ENCODE results near the gene TMEM222. TPM values are rescaled to one million over a fixed set of nuclear protein-coding genes. Genes with fewer than 3 reads are reported as not detected.

TMEM222 gene
- total and polyA plus RNA-seq, 10 of the 15 experiments (the other 5 are each of a cell fraction or from before 2014, with no cell fraction given), result 3.8 to 43.5 (median 35.4) TPM

DNA sequence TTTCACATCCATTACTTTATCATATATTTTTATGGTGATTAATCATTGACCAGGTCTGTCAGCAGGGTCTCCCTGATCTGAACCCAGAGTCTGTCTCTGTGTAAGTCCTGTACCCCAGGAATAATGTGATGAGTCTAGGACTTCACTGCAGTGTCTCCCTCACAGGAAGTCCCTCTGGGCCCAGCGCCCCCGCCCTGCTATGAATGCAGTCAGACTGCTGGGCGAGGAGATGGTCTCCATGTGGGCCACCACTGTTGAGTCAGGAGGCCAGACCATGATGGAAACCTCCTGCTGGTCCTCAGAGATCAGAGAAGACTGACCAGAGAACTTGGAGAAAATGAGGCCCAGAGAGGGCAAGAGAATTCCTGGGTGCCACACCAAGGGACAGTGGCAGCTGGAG is 9.5 kb downstream of the TMEM222 start:
- intact Hi-C loops (cut with micrococcal nuclease; ENCODE audit: unreplicated experiment), result no loop called here
- POLR2A ChIA-PET, result no interaction called here
- RAD21 ChIA-PET (ENCODE audit: unreplicated experiment), result no interaction called here
- Histone ChIP-seq H3K4me1 (ENCODE audit: control insufficient read depth, insufficient read depth, low read length) (no peaks in the 10 kb centered on the region), H3K27me3 (replicated peaks in 1 of 2; ENCODE audit: control insufficient read depth in 2 of 2, insufficient read depth in 2 of 2, low read length in 1 of 2) (no peaks in the 10 kb centered on the region), H3K79me2 (ENCODE audit: control insufficient read depth, insufficient read depth, low read length) (peaks cover 14% of the 10 kb centered on the region), H3K4me3 (no peak overlapping the region), H2AFZ (ENCODE audit: control insufficient read depth, low read depth, low read length) (no peak overlapping the region), H3K9ac (ENCODE audit: control insufficient read depth, insufficient read depth, low read length) (no peak overlapping the region), H3K27ac (ENCODE audit: control insufficient read depth, insufficient read depth) (no peak overlapping the region), H3K36me3 (ENCODE audit: control insufficient read depth in 2 of 2, insufficient read depth in 2 of 2, low read length in 1 of 2) (peaks cover 13 to 25% of the 10 kb centered on the region in 2 experiments), H4K20me1 (ENCODE audit: control insufficient read depth, insufficient read depth) (no peaks in the 10 kb centered on the region; the same call in 1 of the 2 replicates), H3K9me3 (replicated peaks; ENCODE audit: control insufficient read depth, insufficient read depth, low read length) (no peaks in the 10 kb centered on the region), H3K4me2 (ENCODE audit: control insufficient read depth, insufficient read depth) (no peak overlapping the region)
- no peak for DNase-seq (ENCODE audit: low read depth, low spot score)
- 84% methylated on average over 3 of the region's 3 CpGs for WGBS (ENCODE audit: insufficient coverage, insufficient replicate concordance, low lambda C conversion rate, missing lambda C conversion rate)
- FAIRE-seq, result no peak
- ATAC-seq, result no peak
- CTCF ChIA-PET, result interaction anchor here (1.1 to 4.4 kb wide), 5 partner anchors 8 to 57 kb away, joined by 3 to 77 read pairs (median 10); partner anchors contain the start of gene TMEM222
- in situ Hi-C loops (cut with MboI), result no loop called here
- SMC1A ChIA-PET (ENCODE audit: uncharacterized antibody, unreplicated experiment), result no interaction called here
- BruUV-seq (replicated peaks), result no TSS peak
- TF ChIP-seq EGR1 (IDR thresholded peaks at IDR 0.05; ENCODE audit: borderline replicate concordance in 1 of 2, low read depth in 2 of 2, low read length in 2 of 2) (no peak), ZBED1 (IDR thresholded peaks at IDR 0.05; ENCODE audit: borderline replicate concordance) (no peak), YBX1 (IDR thresholded peaks at IDR 0.05) (no peak), MEF2B (IDR thresholded peaks at IDR 0.05; ENCODE audit: partially characterized antibody, poor library complexity, severe bottlenecking) (no peak), RB1 (IDR thresholded peaks at IDR 0.05; ENCODE audit: borderline replicate concordance) (no peak), JUND (IDR thresholded peaks at IDR 0.05; ENCODE audit: low read depth, low read length) (no peak), ETV6 (conservative IDR thresholded peaks at IDR 0.05 in 1 of 2, IDR thresholded peaks at IDR 0.05 in 1 of 2; ENCODE audit: borderline replicate concordance in 1 of 2, low read depth in 1 of 2) (no peak), MYB (IDR thresholded peaks at IDR 0.05; ENCODE audit: borderline replicate concordance, low read depth, low read length) (no peak), EED (IDR thresholded peaks at IDR 0.05; ENCODE audit: low read depth) (no peak), CHD2 (IDR thresholded peaks at IDR 0.05; ENCODE audit: borderline replicate concordance, low read depth, low read length) (no peak), SP1 (IDR thresholded peaks at IDR 0.05; ENCODE audit: low read depth, low read length) (no peak), CBX5 (IDR thresholded peaks at IDR 0.05; ENCODE audit: low read depth) (no peak)
- TF ChIP-seq, protein P1, sequence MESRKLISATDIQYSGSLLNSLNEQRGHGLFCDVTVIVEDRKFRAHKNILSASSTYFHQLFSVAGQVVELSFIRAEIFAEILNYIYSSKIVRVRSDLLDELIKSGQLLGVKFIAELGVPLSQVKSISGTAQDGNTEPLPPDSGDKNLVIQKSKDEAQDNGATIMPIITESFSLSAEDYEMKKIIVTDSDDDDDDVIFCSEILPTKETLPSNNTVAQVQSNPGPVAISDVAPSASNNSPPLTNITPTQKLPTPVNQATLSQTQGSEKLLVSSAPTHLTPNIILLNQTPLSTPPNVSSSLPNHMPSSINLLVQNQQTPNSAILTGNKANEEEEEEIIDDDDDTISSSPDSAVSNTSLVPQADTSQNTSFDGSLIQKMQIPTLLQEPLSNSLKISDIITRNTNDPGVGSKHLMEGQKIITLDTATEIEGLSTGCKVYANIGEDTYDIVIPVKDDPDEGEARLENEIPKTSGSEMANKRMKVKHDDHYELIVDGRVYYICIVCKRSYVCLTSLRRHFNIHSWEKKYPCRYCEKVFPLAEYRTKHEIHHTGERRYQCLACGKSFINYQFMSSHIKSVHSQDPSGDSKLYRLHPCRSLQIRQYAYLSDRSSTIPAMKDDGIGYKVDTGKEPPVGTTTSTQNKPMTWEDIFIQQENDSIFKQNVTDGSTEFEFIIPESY (IDR thresholded peaks at IDR 0.05), result no peak
- TF ChIP-seq, protein P2, sequence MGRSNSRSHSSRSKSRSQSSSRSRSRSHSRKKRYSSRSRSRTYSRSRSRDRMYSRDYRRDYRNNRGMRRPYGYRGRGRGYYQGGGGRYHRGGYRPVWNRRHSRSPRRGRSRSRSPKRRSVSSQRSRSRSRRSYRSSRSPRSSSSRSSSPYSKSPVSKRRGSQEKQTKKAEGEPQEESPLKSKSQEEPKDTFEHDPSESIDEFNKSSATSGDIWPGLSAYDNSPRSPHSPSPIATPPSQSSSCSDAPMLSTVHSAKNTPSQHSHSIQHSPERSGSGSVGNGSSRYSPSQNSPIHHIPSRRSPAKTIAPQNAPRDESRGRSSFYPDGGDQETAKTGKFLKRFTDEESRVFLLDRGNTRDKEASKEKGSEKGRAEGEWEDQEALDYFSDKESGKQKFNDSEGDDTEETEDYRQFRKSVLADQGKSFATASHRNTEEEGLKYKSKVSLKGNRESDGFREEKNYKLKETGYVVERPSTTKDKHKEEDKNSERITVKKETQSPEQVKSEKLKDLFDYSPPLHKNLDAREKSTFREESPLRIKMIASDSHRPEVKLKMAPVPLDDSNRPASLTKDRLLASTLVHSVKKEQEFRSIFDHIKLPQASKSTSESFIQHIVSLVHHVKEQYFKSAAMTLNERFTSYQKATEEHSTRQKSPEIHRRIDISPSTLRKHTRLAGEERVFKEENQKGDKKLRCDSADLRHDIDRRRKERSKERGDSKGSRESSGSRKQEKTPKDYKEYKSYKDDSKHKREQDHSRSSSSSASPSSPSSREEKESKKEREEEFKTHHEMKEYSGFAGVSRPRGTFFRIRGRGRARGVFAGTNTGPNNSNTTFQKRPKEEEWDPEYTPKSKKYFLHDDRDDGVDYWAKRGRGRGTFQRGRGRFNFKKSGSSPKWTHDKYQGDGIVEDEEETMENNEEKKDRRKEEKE (IDR thresholded peaks at IDR 0.05), result no peak
- TF ChIP-seq, protein P3, sequence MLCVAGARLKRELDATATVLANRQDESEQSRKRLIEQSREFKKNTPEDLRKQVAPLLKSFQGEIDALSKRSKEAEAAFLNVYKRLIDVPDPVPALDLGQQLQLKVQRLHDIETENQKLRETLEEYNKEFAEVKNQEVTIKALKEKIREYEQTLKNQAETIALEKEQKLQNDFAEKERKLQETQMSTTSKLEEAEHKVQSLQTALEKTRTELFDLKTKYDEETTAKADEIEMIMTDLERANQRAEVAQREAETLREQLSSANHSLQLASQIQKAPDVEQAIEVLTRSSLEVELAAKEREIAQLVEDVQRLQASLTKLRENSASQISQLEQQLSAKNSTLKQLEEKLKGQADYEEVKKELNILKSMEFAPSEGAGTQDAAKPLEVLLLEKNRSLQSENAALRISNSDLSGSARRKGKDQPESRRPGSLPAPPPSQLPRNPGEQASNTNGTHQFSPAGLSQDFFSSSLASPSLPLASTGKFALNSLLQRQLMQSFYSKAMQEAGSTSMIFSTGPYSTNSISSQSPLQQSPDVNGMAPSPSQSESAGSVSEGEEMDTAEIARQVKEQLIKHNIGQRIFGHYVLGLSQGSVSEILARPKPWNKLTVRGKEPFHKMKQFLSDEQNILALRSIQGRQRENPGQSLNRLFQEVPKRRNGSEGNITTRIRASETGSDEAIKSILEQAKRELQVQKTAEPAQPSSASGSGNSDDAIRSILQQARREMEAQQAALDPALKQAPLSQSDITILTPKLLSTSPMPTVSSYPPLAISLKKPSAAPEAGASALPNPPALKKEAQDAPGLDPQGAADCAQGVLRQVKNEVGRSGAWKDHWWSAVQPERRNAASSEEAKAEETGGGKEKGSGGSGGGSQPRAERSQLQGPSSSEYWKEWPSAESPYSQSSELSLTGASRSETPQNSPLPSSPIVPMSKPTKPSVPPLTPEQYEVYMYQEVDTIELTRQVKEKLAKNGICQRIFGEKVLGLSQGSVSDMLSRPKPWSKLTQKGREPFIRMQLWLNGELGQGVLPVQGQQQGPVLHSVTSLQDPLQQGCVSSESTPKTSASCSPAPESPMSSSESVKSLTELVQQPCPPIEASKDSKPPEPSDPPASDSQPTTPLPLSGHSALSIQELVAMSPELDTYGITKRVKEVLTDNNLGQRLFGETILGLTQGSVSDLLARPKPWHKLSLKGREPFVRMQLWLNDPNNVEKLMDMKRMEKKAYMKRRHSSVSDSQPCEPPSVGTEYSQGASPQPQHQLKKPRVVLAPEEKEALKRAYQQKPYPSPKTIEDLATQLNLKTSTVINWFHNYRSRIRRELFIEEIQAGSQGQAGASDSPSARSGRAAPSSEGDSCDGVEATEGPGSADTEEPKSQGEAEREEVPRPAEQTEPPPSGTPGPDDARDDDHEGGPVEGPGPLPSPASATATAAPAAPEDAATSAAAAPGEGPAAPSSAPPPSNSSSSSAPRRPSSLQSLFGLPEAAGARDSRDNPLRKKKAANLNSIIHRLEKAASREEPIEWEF (IDR thresholded peaks at IDR 0.05; ENCODE audit: insufficient replicate concordance, low read depth, low read length), result no peak

Data from GM12878 (cell line).